Measurements from ENCODE around the gene AIDA. TPM values are rescaled to one million over a fixed set of nuclear protein-coding genes. Genes with fewer than 3 reads are reported as not detected.
A peak's percentile ranks its signal among the peaks of the same experiment; 100 is the strongest.

The AIDA gene
- total RNA-seq, 1 donor from 2014 or later = 36.3 TPM

DNA sequence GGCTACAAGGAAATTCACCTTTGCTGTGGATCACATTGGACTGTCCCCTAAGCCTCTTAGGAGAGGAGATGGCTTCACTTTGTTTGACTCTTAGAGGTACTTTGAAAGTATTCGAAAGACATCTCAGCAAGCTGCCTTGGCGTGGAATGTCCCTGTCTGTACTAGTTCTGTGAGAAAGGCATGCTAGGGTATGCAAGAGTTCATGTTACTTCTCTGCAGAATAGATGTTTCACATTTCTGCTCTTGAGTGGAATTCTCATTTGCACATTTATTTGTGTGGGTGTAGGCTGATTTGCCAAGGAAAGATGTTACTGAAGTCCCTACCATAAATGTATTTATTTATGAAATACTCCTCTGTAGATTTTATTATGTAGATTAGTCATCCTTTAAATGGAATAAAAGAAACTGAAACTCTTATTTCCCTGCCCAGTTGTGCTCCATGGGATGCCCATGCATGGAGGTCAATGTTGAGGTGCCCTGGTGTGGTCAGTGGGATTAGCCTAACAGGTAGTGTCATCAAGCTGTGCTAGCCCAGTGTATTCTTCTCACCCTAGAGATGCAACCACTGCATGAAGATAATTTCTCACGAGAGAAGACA, 80.6 kb downstream of the AIDA start:
- peaks cover 47% of the 10 kb centered on the region for H3K36me3 Mint-ChIP-seq (ENCODE audit: low read depth)
- H3K4me1 Mint-ChIP-seq (ENCODE audit: low read depth) = peaks cover 14% of the 10 kb centered on the region
- H3K4me3 Mint-ChIP-seq = no peak overlapping the region
- H3K27me3 Mint-ChIP-seq (ENCODE audit: insufficient read depth) = no peaks in the 10 kb centered on the region
- intact Hi-C loops (cut with micrococcal nuclease) = no loop called here
- H3K27ac Mint-ChIP-seq = no peak overlapping the region
- DNase-seq (ENCODE audit: low spot score) = no peak
- no peaks in the 10 kb centered on the region for H3K9me3 Mint-ChIP-seq

GRCh38 chr1:222629921-222630535, 82.3 kb downstream of the AIDA start:
- H3K36me3 Mint-ChIP-seq (ENCODE audit: low read depth) = peaks cover 48% of the 10 kb centered on the region
- H3K9me3 Mint-ChIP-seq = no peaks in the 10 kb centered on the region
- intact Hi-C loops (cut with micrococcal nuclease) = no loop called here
- no peaks in the 10 kb centered on the region for H3K27me3 Mint-ChIP-seq (ENCODE audit: insufficient read depth)
- no peak overlapping the region for H3K4me3 Mint-ChIP-seq
- peaks cover 14% of the 10 kb centered on the region for H3K4me1 Mint-ChIP-seq (ENCODE audit: low read depth)
- H3K27ac Mint-ChIP-seq = no peak overlapping the region
- DNase-seq (ENCODE audit: low spot score) = no peak

GRCh38 chr1:222627232-222627631, 85.1 kb downstream of the AIDA start:
- intact Hi-C loops (cut with micrococcal nuclease) = no loop called here
- Mint-ChIP-seq H3K27ac (no peak overlapping the region), H3K9me3 (no peaks in the 10 kb centered on the region), H3K4me3 (no peak overlapping the region), H3K36me3 (ENCODE audit: low read depth) (peaks cover 52% of the 10 kb centered on the region), H3K4me1 (ENCODE audit: low read depth) (no peaks in the 10 kb centered on the region), H3K27me3 (ENCODE audit: insufficient read depth) (no peaks in the 10 kb centered on the region)
- no peak for DNase-seq (ENCODE audit: low spot score)

DNA sequence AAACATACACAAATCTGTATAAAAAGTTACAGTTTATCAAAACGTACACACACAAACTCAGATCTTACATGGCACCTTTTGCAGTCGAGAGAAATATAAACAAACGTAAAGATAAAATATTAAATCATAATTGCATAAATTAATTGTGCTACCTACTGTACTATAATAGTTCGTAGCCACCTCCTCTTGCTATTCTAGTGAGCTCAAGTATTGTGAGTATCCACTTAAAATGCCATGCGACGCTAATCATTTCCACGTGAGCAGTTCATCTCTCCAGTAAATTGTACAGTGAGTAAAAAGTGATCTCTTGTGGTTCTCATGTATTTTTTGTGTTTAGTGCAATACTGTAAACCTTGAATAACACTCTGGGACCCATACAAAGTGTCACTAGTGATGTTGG, 88.1 kb downstream of the AIDA start:
- peaks cover 44% of the 10 kb centered on the region for H3K36me3 Mint-ChIP-seq (ENCODE audit: low read depth)
- H3K27ac Mint-ChIP-seq = no peak overlapping the region
- no peak overlapping the region for H3K4me3 Mint-ChIP-seq
- peaks cover 22% of the 10 kb centered on the region for H3K4me1 Mint-ChIP-seq (ENCODE audit: low read depth)
- no peak for DNase-seq (ENCODE audit: low spot score)
- no peaks in the 10 kb centered on the region for H3K27me3 Mint-ChIP-seq (ENCODE audit: insufficient read depth)
- intact Hi-C loops (cut with micrococcal nuclease) = no loop called here
- H3K9me3 Mint-ChIP-seq = no peaks in the 10 kb centered on the region

GRCh38 chr1:222623458-222623857, 88.8 kb downstream of the AIDA start:
- H3K36me3 Mint-ChIP-seq (ENCODE audit: low read depth) = peaks cover 39% of the 10 kb centered on the region
- DNase-seq (ENCODE audit: low spot score) = no peak
- no peak overlapping the region for H3K4me3 Mint-ChIP-seq
- H3K27ac Mint-ChIP-seq = no peak overlapping the region
- H3K4me1 Mint-ChIP-seq (ENCODE audit: low read depth) = peaks cover 28% of the 10 kb centered on the region
- intact Hi-C loops (cut with micrococcal nuclease) = no loop called here
- H3K9me3 Mint-ChIP-seq = no peaks in the 10 kb centered on the region
- H3K27me3 Mint-ChIP-seq (ENCODE audit: insufficient read depth) = no peaks in the 10 kb centered on the region

- H3K4me3 Mint-ChIP-seq = no peak overlapping the region
Observed at GRCh38 chr1:222622765-222623164, 89.5 kb downstream of the AIDA start.

GRCh38 chr1:222620566-222620965, 91.7 kb downstream of the AIDA start:
- Mint-ChIP-seq H3K9me3 (no peaks in the 10 kb centered on the region), H3K4me1 (ENCODE audit: low read depth) (peaks cover 34% of the 10 kb centered on the region), H3K4me3 (no peak overlapping the region), H3K27me3 (ENCODE audit: insufficient read depth) (peaks cover 8% of the 10 kb centered on the region), H3K36me3 (ENCODE audit: low read depth) (peaks cover 16% of the 10 kb centered on the region), H3K27ac (no peak overlapping the region)
- DNase-seq (ENCODE audit: low spot score) = no peak
- intact Hi-C loops (cut with micrococcal nuclease) = no loop called here

More at GRCh38 chr1:222622765-222623164, 89.5 kb downstream of the AIDA start:
- DNase-seq (ENCODE audit: low spot score) = no peak
- peaks cover 32% of the 10 kb centered on the region for H3K36me3 Mint-ChIP-seq (ENCODE audit: low read depth)
- H3K27me3 Mint-ChIP-seq (ENCODE audit: insufficient read depth) = no peaks in the 10 kb centered on the region
- H3K27ac Mint-ChIP-seq = no peak overlapping the region
- peaks cover 28% of the 10 kb centered on the region for H3K4me1 Mint-ChIP-seq (ENCODE audit: low read depth)
- H3K9me3 Mint-ChIP-seq = no peaks in the 10 kb centered on the region
- intact Hi-C loops (cut with micrococcal nuclease) = no loop called here

DNA sequence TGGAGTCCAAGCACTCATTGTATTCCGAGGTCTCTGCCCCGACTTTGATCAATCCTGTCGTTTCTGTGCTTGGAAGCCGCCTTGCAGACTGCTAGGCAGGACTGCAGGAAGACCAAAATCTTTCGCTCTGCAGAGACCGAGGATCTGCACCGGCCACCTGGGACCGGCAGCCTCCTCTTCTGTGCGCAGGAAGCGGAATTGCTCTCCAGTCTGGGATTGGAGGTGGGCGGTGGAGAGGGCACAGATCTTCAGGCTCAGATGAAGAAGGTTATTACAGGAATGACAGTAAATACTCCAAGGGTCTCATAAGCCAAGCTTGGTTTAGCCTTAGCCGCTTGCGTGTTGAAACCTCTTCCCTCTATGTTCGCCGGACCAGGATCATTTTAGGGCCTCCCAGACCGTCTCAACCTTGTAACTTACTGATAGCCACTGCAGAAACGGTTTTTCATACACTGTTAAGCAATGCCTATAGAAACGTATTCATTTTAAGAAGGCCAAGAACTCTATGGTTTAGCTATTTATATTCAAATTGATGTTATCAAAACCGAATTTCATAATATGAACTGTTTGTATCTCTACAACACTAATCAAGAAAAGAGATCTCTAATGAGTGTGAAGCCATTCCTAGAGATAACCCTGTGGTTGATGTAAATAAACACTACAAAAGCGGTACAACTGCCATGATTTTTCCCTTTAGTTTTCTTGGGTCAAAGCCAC, 93.3 kb downstream of the AIDA start:
- peak overlapping the region; percentile 67 for H3K27ac Mint-ChIP-seq
- H3K27me3 Mint-ChIP-seq (ENCODE audit: insufficient read depth) = peaks cover 18% of the 10 kb centered on the region
- DNase-seq (ENCODE audit: low spot score) = no peak
- no peaks in the 10 kb centered on the region for H3K9me3 Mint-ChIP-seq
- peaks cover 12% of the 10 kb centered on the region for H3K36me3 Mint-ChIP-seq (ENCODE audit: low read depth)
- peak overlapping the region; percentile 85 for H3K4me3 Mint-ChIP-seq
- intact Hi-C loops (cut with micrococcal nuclease) = loop anchor here (5.0 kb wide), 1 partner anchor 523 kb away; the partner anchor contains the start of gene TLR5
- H3K4me1 Mint-ChIP-seq (ENCODE audit: low read depth) = peaks cover 34% of the 10 kb centered on the region

Other genes starting within 250 kb of the AIDA start
- 0.16 and 0.91 TPM in 2 replicates for gene HHIPL2, start 164.4 kb downstream of the AIDA start, total RNA-seq
- gene TAF1A, start 122.6 kb downstream of the AIDA start, total RNA-seq = 19.2 and 19.7 TPM in 2 replicates
- 42.7 and 42.8 TPM in 2 replicates for gene MIA3, start 94.4 kb downstream of the AIDA start, total RNA-seq
- 37.4 and 38.2 TPM in 2 replicates for gene BROX, start 73 bp upstream of the AIDA start, total RNA-seq
- gene FAM177B, start 24.7 kb upstream of the AIDA start, total RNA-seq = 0.49 TPM in 1 of 2 replicates, not detected in the other
- gene DISP1, start 102.5 kb upstream of the AIDA start, total RNA-seq = 1.0 and 1.2 TPM in 2 replicates

Data from activated T-helper 1 cell treated with anti-CD3 and anti-CD28 coated beads, Interleukin-12 subunit alpha, Interleukin-12 subunit beta, Interleukin-2, Interleukin-4 antibody, amounts not matched to agents 30 ng/mL and 10 ng/mL and 1 ng/mL, durations not matched to agents 14 hours and 24 hours and 36 hours (primary cell).